HG02938 (cell line): ENCODE measurements around the gene LYPLAL1.

Source experiments
- ATAC-seq: cut with Tn5 transposase; IDR thresholded peaks from one replicate; pipeline ENCODE4 v1.9.1; 2021; ENCODE audit warnings: mild to moderate bottlenecking, moderate library complexity; ENCODE audit not compliant: unreplicated experiment

LYPLAL1 gene

DNA sequence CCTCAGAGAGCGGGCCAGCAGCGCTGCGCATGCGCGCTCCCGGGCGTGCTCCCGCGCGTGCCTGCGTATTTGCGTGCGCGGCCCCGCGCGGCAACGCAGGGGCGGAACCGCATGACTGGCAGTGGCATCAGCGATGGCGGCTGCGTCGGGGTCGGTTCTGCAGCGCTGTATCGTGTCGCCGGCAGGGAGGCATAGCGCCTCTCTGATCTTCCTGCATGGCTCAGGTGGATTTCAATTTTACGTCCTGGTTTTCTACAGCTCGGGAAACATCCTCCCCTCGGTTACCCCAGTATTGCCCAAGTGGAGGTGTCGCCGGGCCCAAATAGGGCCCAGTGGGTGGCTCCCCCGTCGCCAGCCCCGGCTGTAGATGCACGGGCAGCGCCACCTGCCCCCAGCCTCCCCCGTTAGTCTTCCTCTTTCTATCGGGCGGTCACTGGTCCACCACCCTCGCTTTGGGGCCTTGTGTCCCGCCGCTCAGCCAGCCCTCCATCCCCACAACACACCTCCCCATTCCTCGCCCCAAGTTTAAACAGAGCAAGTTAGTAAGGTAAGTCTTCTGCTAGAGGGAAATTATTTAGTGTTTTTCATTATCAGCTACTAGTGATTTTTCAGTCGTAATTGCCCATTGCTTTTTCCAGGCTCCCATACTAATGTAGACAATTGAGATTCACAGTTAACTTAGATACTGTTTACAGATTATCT lies at the start of gene LYPLAL1:
Gene LYPLAL1, plus strand, starts transcription at position 121 of the 702 bp plus-strand sequence. Its CDS starts 13 bp downstream, at position 134.
- ATAC-seq, result peak; percentile 50

DNA sequence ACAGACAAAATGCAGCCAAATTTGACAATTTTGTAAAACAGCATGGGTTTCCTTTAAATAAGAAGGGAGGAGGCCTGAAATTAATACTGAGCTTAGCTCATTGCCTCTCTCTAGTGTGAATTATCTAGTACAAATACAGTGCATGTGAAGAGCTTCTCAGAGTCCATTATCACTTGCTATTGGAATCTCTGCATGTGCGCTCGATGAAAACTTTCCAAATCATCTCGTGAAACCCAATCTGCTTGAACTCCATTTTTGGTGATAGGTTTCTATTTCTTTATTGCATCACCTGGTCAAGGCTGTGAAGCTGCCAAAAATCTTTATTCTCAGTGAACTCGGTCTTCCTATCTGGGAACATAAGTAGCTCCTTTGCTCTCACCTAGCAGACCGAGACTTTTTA lies 49.5 kb upstream of the LYPLAL1 start:
- no peak for ATAC-seq

DNA sequence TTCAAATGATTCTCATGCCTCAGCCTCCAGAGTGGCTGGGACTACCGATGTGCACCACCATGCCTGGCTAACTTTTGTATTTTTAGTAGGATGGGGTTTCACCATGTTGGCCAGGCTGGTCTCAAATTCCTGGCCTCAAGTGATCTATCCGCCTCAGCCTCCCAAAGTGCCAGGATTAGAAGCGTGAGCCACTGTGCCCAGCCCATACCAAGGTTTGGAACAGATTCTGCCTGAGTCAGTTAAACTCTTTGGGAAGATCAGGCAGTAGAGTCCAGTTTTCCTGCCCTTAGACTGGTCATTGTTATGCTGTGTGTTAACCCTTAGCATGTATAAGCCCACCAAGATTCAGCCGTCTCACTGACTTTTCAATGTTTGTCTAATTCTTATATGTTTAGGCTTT lies 48.3 kb upstream of the LYPLAL1 start:
- ATAC-seq, result no peak

- ATAC-seq, result no peak
Observed at GRCh38 chr1:219126377-219126776, 47.3 kb upstream of the LYPLAL1 start.

DNA sequence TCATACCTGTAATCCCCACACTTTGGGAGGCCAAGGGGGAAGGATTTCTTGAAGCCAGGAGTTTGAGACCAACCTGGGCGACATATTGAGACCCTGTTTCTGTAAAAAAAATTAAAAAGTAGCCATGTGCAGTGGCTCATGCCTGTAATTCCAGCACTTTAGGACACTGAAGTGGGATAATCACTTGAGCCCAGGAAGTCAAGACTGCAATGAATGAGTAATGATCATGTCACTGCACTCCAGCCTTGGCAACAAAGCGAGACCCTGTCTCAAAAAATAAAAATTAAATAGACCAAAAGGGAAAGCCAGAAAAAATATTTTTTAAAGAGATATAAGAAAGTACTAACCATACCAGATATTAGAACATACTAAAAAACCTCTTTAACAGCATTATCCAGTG lies 44.7 kb upstream of the LYPLAL1 start:
- no peak for ATAC-seq

DNA sequence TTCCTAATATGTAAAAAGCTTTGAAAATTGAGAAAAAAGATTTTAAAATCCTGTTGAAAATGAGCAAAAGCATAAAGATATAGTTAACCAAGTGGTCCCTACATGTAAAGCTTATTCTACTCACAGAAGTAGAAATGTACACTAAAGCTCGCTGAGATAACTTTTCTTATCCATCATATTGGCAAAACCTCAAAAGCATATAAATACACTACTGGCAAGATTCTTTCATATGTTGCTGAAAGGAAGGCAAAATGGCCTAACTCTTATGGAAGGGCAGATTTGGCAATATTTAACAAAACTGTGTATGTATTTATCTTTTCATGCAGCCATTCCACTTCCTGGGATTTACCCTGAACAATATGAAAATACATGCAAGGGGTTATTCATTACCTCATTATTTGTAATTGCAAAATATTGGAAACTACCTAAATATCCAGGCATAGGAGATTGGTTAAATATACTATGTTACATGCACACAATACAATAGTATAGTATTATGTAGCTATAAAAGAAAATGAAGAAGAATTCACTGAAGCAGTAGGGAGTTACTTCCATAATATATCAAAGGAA lies 43.2 kb upstream of the LYPLAL1 start:
- no peak for ATAC-seq

DNA sequence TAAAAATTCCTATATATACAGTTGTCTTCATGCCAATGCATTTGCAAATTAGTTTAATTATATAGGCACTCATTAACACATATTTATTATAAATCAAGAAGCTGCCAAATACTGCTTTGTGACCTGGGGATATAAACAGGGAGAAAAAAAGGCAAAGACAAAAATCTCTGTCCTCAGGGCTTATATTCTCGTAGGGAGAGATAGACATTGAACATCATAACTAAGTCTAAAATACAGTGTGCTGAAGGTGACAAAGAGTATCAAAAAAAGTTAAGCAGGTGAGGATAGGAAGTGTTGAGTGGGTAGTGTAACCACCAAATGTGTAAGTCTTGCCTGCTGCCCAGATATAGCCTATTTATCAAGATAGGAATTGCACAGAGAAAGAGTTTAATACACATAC lies 40.7 kb upstream of the LYPLAL1 start:
- no peak for ATAC-seq

- peak; percentile 80 for ATAC-seq
Observed at GRCh38 chr1:219138747-219139146, 34.9 kb upstream of the LYPLAL1 start.

- no peak for ATAC-seq
Observed at GRCh38 chr1:219140303-219140877, 33.3 kb upstream of the LYPLAL1 start.

DNA sequence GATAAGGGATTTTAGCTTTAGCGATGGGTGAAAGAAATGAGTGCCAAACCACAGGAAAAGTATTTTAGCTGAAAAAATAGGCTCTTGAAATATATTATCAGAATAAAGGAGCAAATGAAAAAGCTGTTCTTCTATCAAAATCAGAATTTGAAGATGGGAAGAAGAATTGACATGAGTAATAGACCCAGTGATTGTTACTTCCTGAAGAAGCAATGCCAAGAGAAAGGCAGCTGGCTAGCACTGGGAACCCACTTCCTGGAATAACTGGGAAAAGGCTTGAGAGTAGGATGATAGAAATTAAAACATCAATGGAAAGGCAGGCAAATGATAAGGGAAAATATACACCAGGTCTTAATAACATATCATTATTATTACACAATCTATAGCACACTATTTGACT lies 29.9 kb upstream of the LYPLAL1 start:
- ATAC-seq, result no peak

GRCh38 chr1:219144658-219145315 lies 28.9 kb upstream of the LYPLAL1 start:
- ATAC-seq, result no peak

DNA sequence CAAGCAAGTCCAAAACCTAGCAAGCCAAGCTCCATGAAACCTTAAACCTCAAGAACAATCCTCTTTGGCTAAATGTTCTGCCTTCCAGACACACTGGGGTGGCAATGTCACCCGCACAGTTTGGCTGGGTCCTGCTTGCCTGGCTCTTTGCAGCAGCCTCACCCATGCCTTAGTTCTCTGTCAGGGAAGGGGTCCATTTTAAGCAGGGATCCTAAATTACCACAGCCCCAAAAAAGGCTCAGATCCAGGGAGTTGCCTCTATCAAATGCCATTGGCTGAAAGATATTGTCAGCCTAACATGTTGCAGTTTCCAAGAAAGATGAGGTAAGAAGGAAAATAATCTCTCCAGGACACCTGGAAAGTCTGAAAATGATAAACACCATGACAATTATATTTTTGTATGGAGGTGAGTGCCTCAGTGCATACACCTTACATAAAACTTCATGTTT lies 26.1 kb upstream of the LYPLAL1 start:
- no peak for ATAC-seq

DNA sequence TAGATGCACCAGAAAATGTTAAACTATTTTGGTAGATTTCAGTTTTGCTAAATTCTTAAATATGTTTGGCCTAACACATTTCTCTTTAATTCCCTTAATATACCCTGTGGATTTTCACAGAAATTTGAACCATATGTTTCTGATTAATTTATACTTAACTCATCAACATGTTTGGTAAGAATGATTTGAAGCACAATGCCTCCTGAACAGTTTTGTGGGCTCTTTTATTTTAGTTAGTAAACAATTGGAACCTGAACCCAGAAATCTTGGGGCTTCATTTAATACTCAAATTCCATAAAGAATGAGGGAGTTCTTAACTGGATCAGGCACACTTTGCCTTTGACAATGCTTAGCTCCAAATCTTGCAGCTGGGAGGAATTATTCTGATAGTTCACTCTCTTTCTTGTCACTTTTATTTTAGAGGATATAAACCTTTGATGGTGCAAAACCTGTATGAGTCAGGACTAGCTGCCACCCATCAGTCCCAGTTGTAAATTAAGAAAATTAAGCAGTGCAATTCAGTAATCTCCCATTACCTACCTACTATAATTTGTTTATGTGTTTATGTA lies 24.6 kb upstream of the LYPLAL1 start:
- ATAC-seq, result no peak

- ATAC-seq, result no peak
Observed at GRCh38 chr1:219149953-219150352, 23.7 kb upstream of the LYPLAL1 start.

DNA sequence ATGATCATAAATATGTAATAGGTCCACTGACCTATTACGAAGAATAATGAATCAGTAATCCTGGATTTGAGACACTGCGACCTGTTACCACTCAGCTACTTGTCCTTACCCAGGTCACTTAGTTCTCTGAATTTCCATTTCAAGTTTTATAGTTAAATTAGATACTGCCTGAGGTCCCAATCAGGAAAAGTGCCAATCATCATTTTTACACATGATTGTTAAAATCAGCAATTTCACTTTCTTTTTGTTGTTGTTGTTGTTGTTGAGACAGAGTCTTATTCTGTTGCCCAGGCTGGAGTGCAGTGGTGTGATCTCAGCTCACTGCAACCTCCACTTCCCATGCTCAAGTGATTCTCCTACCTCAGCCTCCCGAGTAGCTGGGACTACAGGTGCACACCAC lies 22.8 kb upstream of the LYPLAL1 start:
- no peak for ATAC-seq

- ATAC-seq, result no peak
Observed at GRCh38 chr1:219151467-219151866, 22.2 kb upstream of the LYPLAL1 start.

- ATAC-seq, result peak; percentile 55
Observed at GRCh38 chr1:219152751-219153150, 20.9 kb upstream of the LYPLAL1 start.

DNA sequence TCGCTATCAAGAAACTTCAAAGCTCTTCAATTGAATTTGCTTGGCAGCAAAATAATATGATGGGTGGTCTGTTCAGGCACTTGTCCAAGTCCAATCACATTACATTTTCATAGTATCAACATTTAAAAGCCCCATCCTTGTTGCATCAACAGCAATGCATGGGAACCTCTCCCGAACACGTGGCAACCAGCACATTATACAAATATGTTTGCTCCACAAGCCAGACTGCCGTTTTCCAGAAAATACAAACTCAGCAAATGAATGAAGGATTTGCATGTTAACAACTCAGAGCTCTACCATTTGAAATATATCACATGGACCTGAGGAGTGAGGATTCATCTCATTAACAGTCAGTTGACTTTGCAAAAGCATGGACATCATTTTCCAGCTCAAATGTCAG lies 20.0 kb upstream of the LYPLAL1 start:
- ATAC-seq, result no peak

GRCh38 chr1:219155135-219155534 lies 18.5 kb upstream of the LYPLAL1 start:
- no peak for ATAC-seq

GRCh38 chr1:219159946-219160645 lies 13.6 kb upstream of the LYPLAL1 start:
- ATAC-seq, result peak; percentile 77

DNA sequence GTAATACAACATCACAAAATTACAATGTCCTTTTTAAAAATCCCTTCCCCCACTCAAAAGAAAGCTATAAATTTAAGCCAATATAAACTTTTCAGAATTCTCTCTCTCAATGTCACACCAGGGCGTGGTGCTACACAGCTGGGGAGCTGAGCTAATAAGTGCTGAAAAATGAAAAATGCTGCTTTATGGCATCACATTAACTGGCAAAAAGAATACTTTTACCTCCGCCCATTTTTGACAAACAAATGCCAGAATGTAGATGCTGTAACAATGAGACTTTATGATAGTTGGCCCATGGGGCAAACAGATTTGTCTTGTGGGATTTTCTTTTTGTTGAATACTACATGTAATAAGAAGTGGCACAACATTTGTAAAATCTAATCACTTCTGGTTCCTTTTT lies 12.7 kb upstream of the LYPLAL1 start:
- no peak for ATAC-seq
